Fibroblast of upper back skin (primary cell): Measurements from ENCODE around the gene METAP1.
A peak's percentile ranks its signal among the peaks of the same experiment; 100 is the strongest.
"Not testable (repeated sequence)": the region's sequence is repeated elsewhere in the genome, so short reads cannot be mapped to it uniquely, and the experiment has no call there.

Experiments
- DNase-seq: peaks from one replicate; pipeline ENCODE4 v3.0.0-alpha.2; 2013

Gene METAP1

GRCh38 chr4:98995183-98996055 is at the start of gene METAP1:
METAP1 (plus strand) TSS chr4:98995721; CDS start chr4:98995754, 33 bp downstream.
- peak; percentile 95 for DNase-seq

GRCh38 chr4:98946359-98946758 is 49.2 kb upstream of the METAP1 start:
- DNase-seq, result no peak

GRCh38 chr4:98950925-98951324 is 44.6 kb upstream of the METAP1 start:
- DNase-seq, result no peak

- DNase-seq, result no peak
Measured at GRCh38 chr4:98951710-98952109, 43.8 kb upstream of the METAP1 start.

- DNase-seq, result no peak
Measured at GRCh38 chr4:98955229-98955628, 40.3 kb upstream of the METAP1 start.

GRCh38 chr4:98958065-98958464 is 37.5 kb upstream of the METAP1 start:
- no peak for DNase-seq

- no peak for DNase-seq
Measured at GRCh38 chr4:98959411-98959810, 36.1 kb upstream of the METAP1 start.

GRCh38 chr4:98961770-98962169 is 33.8 kb upstream of the METAP1 start:
- no peak for DNase-seq

- DNase-seq, result peak; percentile 17
Measured at GRCh38 chr4:98963538-98964433, 31.7 kb upstream of the METAP1 start.

- no peak for DNase-seq
Measured at GRCh38 chr4:98966926-98967325, 28.6 kb upstream of the METAP1 start.

- DNase-seq, result no peak
Measured at GRCh38 chr4:98967786-98968329, 27.7 kb upstream of the METAP1 start.

GRCh38 chr4:98969878-98970785 is 25.4 kb upstream of the METAP1 start:
- peak; percentile 13 for DNase-seq

GRCh38 chr4:98976716-98977115 is 18.8 kb upstream of the METAP1 start:
- peak; percentile 82 for DNase-seq

- no peak for DNase-seq
Measured at GRCh38 chr4:98977557-98977956, 18.0 kb upstream of the METAP1 start.

- DNase-seq, result no peak
Measured at GRCh38 chr4:98987720-98988119, 7.8 kb upstream of the METAP1 start.

GRCh38 chr4:98992835-98993234 is 2.7 kb upstream of the METAP1 start:
- DNase-seq, result not testable (repeated sequence)

- no peak for DNase-seq
Measured at GRCh38 chr4:98993419-98994071, 2.0 kb upstream of the METAP1 start.

GRCh38 chr4:98994474-98995182 is 893 bp upstream of the METAP1 start:
- peak; percentile 8 for DNase-seq

GRCh38 chr4:98996056-98996764 is 689 bp downstream of the METAP1 start:
- DNase-seq, result peak; percentile 19

- DNase-seq, result no peak
Measured at GRCh38 chr4:98996765-98997068, 1.2 kb downstream of the METAP1 start.

GRCh38 chr4:98997166-98997565 is 1.6 kb downstream of the METAP1 start:
- DNase-seq, result no peak
